ENCODE results near the gene AGPAT4.

GRCh38 chr6:161151660-161152526 lies 122.0 kb downstream of the AGPAT4 start:
- TF ChIP-seq CTCF (conservative IDR thresholded peaks at IDR 0.05; ENCODE audit: low read length) (no peak), EZH2phosphoT487 (IDR thresholded peaks at IDR 0.05; ENCODE audit: borderline replicate concordance) (no peak)
